Chondrocyte (in vitro differentiated cells): Measurements from ENCODE around the gene IGF1R. TPM values are rescaled to one million over a fixed set of nuclear protein-coding genes. Genes with fewer than 3 reads are reported as not detected.

Experiments
- DNase-seq: peaks from one replicate; pipeline ENCODE4 v3.0.0; 2021; ENCODE audit warnings: mixed read lengths, low spot score
- H3K27ac Mint-ChIP-seq: one replicate; pipeline ENCODE4 v1.8.0; 2021; ENCODE audit warnings: mild to moderate bottlenecking, moderate library complexity, mixed read lengths; ENCODE audit not compliant: unreplicated experiment
- H3K27me3 Mint-ChIP-seq: 2 replicates; pipeline ENCODE4 v1.8.0; 2021; ENCODE audit warnings: low read depth, mixed read lengths
- H3K36me3 Mint-ChIP-seq: 2 replicates; pipeline ENCODE4 v1.8.0; 2021; ENCODE audit warnings: low read depth, mixed read lengths
- H3K4me1 Mint-ChIP-seq: 2 replicates; pipeline ENCODE4 v1.8.0; 2021; ENCODE audit warnings: low read depth, mild to moderate bottlenecking, mixed read lengths
- H3K4me3 Mint-ChIP-seq: one replicate; pipeline ENCODE4 v1.8.0; 2021; ENCODE audit warnings: mild to moderate bottlenecking, moderate library complexity, mixed read lengths; ENCODE audit not compliant: unreplicated experiment
- H3K9me3 Mint-ChIP-seq: 2 replicates; pipeline ENCODE4 v1.8.0; 2021; ENCODE audit warnings: low read depth, mixed read lengths
- total RNA-seq: library from RNA; stranded (reverse); gene quantifications from 3 replicates; pipeline ENCODE4 v1.2.1, GENCODE V29; 2021
- TF ChIP-seq, protein P1 (sequence below): fragments of 200-600 bp; sonication (generic); IDR thresholded peaks from 2 replicates; pipeline ENCODE4 v1.5.0; 2021; ENCODE audit warnings: antibody characterized with exemption, mild to moderate bottlenecking, moderate library complexity

The IGF1R gene
- total RNA-seq, 1 donor from 2014 or later, result 119 TPM

DNA sequence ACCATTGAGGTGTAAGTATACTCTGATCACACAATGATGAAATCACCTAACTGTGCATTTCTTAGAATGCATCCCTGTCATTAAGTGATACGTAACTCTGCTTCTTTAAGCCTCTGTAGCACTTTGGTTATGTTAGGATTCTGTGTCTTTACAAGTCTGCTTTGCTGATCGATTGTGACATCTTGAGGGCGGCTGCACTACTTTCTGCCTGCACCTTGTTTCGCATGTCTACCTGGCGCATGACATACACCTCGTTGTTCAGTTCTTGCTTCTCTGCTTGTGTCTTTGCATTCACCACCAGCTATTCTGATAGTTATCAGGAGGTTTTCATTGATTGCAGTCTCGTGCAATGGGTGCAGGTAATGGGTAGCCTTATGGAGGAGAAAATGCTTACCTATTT, 32.7 kb downstream of the IGF1R start:
- Mint-ChIP-seq H3K27me3 (no peaks in the 10 kb centered on the region), H3K27ac (no peak overlapping the region), H3K4me1 (peaks cover 60% of the 10 kb centered on the region), H3K9me3 (no peaks in the 10 kb centered on the region), H3K4me3 (no peak overlapping the region), H3K36me3 (no peaks in the 10 kb centered on the region)
- no peak for DNase-seq
- TF ChIP-seq, protein P1, sequence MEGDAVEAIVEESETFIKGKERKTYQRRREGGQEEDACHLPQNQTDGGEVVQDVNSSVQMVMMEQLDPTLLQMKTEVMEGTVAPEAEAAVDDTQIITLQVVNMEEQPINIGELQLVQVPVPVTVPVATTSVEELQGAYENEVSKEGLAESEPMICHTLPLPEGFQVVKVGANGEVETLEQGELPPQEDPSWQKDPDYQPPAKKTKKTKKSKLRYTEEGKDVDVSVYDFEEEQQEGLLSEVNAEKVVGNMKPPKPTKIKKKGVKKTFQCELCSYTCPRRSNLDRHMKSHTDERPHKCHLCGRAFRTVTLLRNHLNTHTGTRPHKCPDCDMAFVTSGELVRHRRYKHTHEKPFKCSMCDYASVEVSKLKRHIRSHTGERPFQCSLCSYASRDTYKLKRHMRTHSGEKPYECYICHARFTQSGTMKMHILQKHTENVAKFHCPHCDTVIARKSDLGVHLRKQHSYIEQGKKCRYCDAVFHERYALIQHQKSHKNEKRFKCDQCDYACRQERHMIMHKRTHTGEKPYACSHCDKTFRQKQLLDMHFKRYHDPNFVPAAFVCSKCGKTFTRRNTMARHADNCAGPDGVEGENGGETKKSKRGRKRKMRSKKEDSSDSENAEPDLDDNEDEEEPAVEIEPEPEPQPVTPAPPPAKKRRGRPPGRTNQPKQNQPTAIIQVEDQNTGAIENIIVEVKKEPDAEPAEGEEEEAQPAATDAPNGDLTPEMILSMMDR, result no peak

DNA sequence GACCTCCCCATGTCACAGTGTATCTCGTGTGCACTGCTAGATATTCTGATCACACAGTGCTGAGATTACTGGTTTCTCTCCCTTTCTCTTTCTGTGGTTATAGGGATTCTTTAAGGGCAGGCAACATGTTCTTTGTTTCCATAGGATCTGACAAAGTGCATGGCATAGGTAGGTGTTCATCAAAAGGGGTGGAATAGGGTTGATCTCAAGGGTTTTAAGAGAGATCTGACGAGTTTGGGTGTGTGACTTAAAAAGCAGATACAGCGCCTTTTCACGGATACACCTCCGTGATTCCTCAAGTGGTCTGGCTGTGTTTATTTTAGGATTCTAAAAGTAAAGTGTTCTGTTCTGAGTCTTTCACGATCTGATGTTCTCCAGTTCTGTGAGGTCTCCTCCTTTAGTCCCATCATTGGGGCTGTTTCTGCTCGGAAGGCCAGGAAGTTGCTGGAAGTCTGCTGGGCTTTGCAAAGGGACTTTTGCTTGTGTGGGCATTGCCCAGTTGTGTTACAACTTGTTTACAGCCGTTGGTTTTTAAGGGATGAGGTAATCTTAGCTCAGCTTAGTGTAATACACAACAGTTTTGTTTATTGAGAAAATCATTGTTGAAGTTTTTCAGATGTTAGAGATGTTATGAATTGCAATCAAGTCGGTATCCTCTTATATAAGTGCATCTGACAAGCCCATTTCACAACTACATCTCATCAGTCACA, 34.8 kb downstream of the IGF1R start:
- no peaks in the 10 kb centered on the region for H3K27me3 Mint-ChIP-seq
- no peak overlapping the region for H3K4me3 Mint-ChIP-seq
- peaks cover 63% of the 10 kb centered on the region for H3K4me1 Mint-ChIP-seq
- DNase-seq, result no peak
- no peaks in the 10 kb centered on the region for H3K36me3 Mint-ChIP-seq
- H3K27ac Mint-ChIP-seq, result peak overlapping the region; percentile 39
- TF ChIP-seq, protein P1, result no peak
- no peaks in the 10 kb centered on the region for H3K9me3 Mint-ChIP-seq

DNA sequence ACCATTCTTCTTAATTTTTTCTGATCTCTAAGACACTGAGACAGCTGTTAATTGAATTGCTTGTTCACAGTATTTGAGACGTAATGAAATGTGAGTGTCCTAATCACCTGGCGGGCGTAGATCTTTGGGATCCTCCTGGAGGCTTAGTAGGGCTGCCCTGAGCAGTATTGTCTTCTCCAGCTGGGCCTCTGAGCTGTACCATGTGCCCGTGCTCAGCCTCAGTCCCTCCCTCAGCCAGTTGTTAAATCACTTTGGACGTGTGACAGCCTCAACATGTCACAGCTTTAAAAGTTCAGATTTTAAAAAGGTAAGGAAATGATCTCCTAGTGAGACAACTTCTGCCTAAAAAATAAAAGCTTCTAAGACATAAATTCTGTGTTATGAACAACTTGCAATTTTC, 35.5 kb downstream of the IGF1R start:
- H3K36me3 Mint-ChIP-seq, result no peaks in the 10 kb centered on the region
- TF ChIP-seq, protein P1, result no peak
- no peaks in the 10 kb centered on the region for H3K9me3 Mint-ChIP-seq
- H3K27me3 Mint-ChIP-seq, result no peaks in the 10 kb centered on the region
- no peak overlapping the region for H3K4me3 Mint-ChIP-seq
- no peak for DNase-seq
- no peak overlapping the region for H3K27ac Mint-ChIP-seq
- H3K4me1 Mint-ChIP-seq, result peaks cover 68% of the 10 kb centered on the region

DNA sequence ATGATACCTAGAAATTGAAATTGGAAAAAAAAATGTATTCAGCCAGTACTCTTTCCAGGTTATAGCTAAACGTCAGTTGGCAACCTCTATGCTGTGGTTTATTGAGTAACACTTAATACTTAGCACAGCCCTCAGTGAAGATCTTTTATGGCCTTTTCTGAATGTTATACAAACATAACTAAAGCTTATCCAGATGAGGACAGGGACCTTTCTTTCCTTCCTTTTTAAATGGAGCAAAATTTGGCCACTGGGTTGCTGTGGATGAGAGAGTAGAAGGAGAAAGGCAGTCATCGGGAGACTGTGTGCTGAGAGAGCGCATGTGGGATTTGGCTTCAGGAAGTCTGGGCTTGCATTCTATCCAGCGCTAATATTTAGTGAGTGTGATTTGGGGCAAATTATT, 36.1 kb downstream of the IGF1R start:
- DNase-seq, result no peak
- H3K4me1 Mint-ChIP-seq, result peaks cover 70% of the 10 kb centered on the region
- TF ChIP-seq, protein P1, result no peak
- H3K9me3 Mint-ChIP-seq, result no peaks in the 10 kb centered on the region
- no peak overlapping the region for H3K4me3 Mint-ChIP-seq
- H3K27ac Mint-ChIP-seq, result no peak overlapping the region
- no peaks in the 10 kb centered on the region for H3K36me3 Mint-ChIP-seq
- H3K27me3 Mint-ChIP-seq, result no peaks in the 10 kb centered on the region

DNA sequence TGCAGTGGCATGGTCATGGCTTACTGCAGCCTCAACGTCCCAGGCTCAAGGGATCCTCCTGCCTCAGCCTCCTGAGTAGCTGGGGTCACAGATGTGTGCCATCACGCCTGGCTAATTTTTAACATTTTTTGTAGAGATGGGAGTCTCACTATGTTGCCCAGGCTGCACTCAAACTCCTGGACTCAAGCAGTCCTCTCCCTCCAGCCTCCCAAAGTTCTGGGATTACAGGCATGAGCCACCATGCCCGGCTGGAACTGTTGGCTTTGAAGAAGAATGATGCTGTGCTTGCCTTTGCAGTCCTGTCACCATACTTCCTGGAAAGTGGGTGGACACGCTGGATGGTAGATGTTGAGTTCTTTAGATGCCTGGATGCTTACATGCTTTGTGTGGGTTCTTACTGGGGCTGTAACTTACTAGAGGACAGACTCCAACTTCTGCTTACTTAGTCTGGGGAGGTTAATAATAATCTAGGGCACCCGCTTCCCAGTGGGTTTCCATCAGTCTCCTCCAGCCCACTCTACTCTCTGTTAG, 36.7 kb downstream of the IGF1R start:
- DNase-seq, result no peak
- Mint-ChIP-seq H3K4me3 (no peak overlapping the region), H3K4me1 (peaks cover 75% of the 10 kb centered on the region)

More for the DNA sequence above, 36.7 kb downstream of the IGF1R start:
- TF ChIP-seq, protein P1, result no peak
- no peaks in the 10 kb centered on the region for H3K36me3 Mint-ChIP-seq
- no peaks in the 10 kb centered on the region for H3K27me3 Mint-ChIP-seq
- no peaks in the 10 kb centered on the region for H3K9me3 Mint-ChIP-seq
- no peak overlapping the region for H3K27ac Mint-ChIP-seq
